DND-41 (cell line): ENCODE data around the gene PAX6.

Experiments
- CTCF ChIP-seq: IDR thresholded peaks from 2 replicates; pipeline ENCODE4 v1.5.1; 2012; ENCODE audit warnings: borderline replicate concordance, low read length, moderate library complexity, mild to moderate bottlenecking; ENCODE audit not compliant: poor library complexity, severe bottlenecking; ENCODE audit errors: extremely low read depth
- EZH2 ChIP-seq: IDR thresholded peaks from 3 replicates; pipeline ENCODE4 v1.6.1; 2012; ENCODE audit warnings: borderline replicate concordance, low read depth, mild to moderate bottlenecking, moderate library complexity, low read length, inconsistent platforms; ENCODE audit not compliant: severe bottlenecking

DNA sequence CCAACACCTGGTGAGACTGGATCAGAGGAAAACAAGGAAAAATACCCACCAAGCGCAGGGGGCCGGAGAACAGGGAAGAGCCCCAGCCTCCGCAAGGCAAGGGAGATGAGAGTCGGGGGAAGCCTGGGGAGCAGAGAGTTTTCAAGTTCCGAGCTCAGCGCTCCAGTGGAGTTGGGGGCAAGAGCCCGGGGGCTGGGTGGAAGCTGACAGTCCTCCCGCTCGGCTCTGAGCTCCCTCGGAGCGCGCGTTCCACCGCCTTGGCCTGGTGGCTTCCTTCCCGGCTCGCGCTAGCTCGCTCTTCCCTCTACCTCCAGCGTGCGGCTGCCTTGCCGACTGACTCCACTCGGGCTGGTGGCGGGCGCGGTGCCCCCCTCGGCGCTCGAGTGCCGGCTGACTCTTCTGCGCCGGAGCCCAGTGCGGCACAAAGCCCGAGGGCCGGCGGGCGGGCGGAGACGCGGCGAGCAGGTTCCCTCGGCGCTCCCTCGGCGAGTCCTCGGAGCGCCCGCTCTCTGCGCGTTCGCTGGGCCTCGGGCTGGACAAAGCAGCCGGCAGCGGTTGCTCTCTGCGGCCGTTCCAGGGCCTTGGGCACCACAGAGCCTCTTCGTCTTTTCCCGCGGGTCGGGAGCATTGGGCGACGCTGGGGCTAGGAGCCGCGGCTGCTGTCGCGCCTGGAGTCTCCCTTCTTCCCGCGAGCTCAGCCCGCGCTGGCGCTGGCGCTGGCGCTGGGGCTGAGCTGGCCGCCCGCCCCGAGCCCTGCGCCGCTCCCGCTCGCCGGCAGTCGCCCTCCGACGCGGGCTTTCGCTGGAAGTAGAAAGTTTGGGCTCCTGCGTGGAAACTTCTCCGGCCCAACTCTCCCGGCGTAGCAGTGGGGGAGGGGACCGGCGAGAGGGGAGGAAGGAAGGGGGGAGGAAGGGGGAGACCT is 1.0 kb downstream of the PAX6 start:
- TF ChIP-seq CTCF (no peak), EZH2 (no peak)
